GM12892 (cell line): ENCODE results near the gene FBXO21.

Experiments
- DNase-seq: peaks from one replicate; pipeline ENCODE4 v3.0.0; 2011; ENCODE audit not compliant: insufficient read length
- FAIRE-seq: peaks from 2 replicates; lab custom pipeline; 2011; peaks lifted over from hg19 to GRCh38; lab: Jason Lieb, UNC
- POLR2A ChIP-seq: IDR thresholded peaks from 2 replicates; pipeline ENCODE4 v1.6.1; 2011; ENCODE audit warnings: low read depth, low read length, control low read depth
- POLR2AphosphoS5 ChIP-seq: IDR thresholded peaks from 2 replicates; pipeline ENCODE4 v1.6.1; 2011; ENCODE audit warnings: low read depth, low read length, control low read depth
- TAF1 ChIP-seq: IDR thresholded peaks from 2 replicates; pipeline ENCODE4 v1.6.1; 2011; ENCODE audit warnings: low read depth, mild to moderate bottlenecking, control low read depth, low read length, borderline replicate concordance

The FBXO21 gene

GRCh38 chr12:117141097-117141898, 49.0 kb downstream of the FBXO21 start:
- TF ChIP-seq POLR2A (no peak), POLR2AphosphoS5 (no peak), TAF1 (no peak)
- FAIRE-seq = no peak
- no peak for DNase-seq

- no peak for DNase-seq
- FAIRE-seq = no peak
- TF ChIP-seq POLR2A (no peak), POLR2AphosphoS5 (no peak), TAF1 (no peak)
Observed at GRCh38 chr12:117140397-117141096, 49.7 kb downstream of the FBXO21 start.

- no peak for TF ChIP-seq POLR2A
- no peak for FAIRE-seq
- no peak for DNase-seq
Observed at GRCh38 chr12:117139025-117139717, 51.1 kb downstream of the FBXO21 start.

GRCh38 chr12:117134721-117135120, 55.5 kb downstream of the FBXO21 start:
- TF ChIP-seq TAF1 = no peak
- no peak for TF ChIP-seq POLR2AphosphoS5
- no peak for TF ChIP-seq POLR2A
- FAIRE-seq = no peak
- DNase-seq = no peak

GRCh38 chr12:117134059-117134458, 56.2 kb downstream of the FBXO21 start:
- no peak for DNase-seq
- FAIRE-seq = no peak
- TF ChIP-seq POLR2AphosphoS5 = no peak

- TF ChIP-seq POLR2AphosphoS5 (no peak), TAF1 (no peak), POLR2A (no peak)
- DNase-seq (no peak), FAIRE-seq (no peak)
Observed at GRCh38 chr12:117130801-117131200, 59.5 kb downstream of the FBXO21 start.

- FAIRE-seq (no peak), DNase-seq (no peak)
- no peak for TF ChIP-seq TAF1
- TF ChIP-seq POLR2A = no peak
- TF ChIP-seq POLR2AphosphoS5 = no peak
Observed at GRCh38 chr12:117129391-117129790, 60.9 kb downstream of the FBXO21 start.

GRCh38 chr12:117127933-117128823, 62.1 kb downstream of the FBXO21 start:
- DNase-seq (no peak), FAIRE-seq (peak; percentile 14)
- no peak for TF ChIP-seq POLR2AphosphoS5
- TF ChIP-seq POLR2A = no peak
- no peak for TF ChIP-seq TAF1

GRCh38 chr12:117126335-117126734, 63.9 kb downstream of the FBXO21 start:
- TF ChIP-seq TAF1 = no peak
- no peak for TF ChIP-seq POLR2AphosphoS5
- no peak for TF ChIP-seq POLR2A
- FAIRE-seq = no peak

GRCh38 chr12:117125767-117126166, 64.5 kb downstream of the FBXO21 start:
- DNase-seq = no peak
- FAIRE-seq = peak; percentile 42
- TF ChIP-seq TAF1 = no peak

More at GRCh38 chr12:117126335-117126734, 63.9 kb downstream of the FBXO21 start:
- no peak for DNase-seq

- DNase-seq = no peak
- TF ChIP-seq TAF1 = no peak
- TF ChIP-seq POLR2AphosphoS5 = no peak
- TF ChIP-seq POLR2A = no peak
- no peak for FAIRE-seq
Observed at GRCh38 chr12:117125272-117125613, 65.0 kb downstream of the FBXO21 start.
